Activated T-helper 1 cell treated with anti-CD3 and anti-CD28 coated beads, Interleukin-2, amount 50 U/mL, for 16 hours (primary cell): ENCODE measurements around the gene IFNAR1.
"Not testable (repeated sequence)": the region's sequence is repeated elsewhere in the genome, so short reads cannot be mapped to it uniquely, and the experiment has no call there.

Experiments
- DNase-seq, 2 donors: peaks; one replicate each; pipeline ENCODE4 v3.0.0-alpha.2; 2020; ENCODE audit warnings: low read depth in 1 of 2, low spot score in 1 of 2

The IFNAR1 gene

GRCh38 chr21:33305938-33306337, 18.8 kb upstream of the IFNAR1 start:
- no peak for DNase-seq

DNA sequence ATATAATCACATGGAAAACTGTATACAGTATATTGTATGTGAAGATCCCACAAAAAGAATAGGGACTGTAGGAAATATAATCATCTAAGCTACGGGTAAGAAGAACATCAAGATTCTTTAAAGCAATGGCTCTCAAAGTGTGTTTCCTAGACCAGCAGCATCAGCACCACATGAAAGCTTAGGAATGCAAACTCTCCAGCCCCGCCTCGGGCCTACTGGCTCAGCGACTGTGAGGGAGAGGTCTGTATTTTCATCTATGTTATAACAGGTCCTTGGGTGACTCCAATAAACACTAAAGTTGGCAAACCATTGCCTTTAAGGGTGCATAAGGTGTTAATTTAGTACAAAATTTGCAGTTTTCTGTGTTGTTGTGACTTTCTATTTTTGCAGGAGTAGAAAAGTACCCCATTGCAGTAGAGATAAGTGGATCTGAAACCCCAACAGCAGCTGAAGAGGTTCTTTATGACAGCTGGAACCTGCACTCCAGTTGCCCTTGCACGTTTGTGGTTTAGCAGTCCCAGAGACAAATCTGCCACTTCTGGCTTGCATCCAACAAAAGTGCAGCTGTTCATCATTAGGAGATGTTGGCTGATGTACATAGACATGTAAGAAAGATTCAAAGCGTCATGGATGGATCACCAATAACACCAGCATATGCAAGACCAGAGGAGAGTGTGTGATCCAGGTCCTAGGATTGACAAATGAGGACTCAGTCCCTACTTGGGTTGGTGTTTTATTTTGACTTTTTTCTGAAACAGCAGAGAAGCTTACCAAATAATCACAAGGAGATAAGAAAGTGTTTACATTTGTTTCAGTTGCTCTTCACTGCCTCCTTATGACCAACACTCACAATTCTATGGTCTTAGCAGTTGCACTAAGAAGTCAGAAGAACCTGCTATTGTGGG, 15.9 kb upstream of the IFNAR1 start:
- no peak for DNase-seq

GRCh38 chr21:33309778-33310177, 15.0 kb upstream of the IFNAR1 start:
- DNase-seq: no peak

GRCh38 chr21:33312121-33312520, 12.6 kb upstream of the IFNAR1 start:
- no peak for DNase-seq

GRCh38 chr21:33313183-33313582, 11.6 kb upstream of the IFNAR1 start:
- no peak for DNase-seq

GRCh38 chr21:33313611-33314010, 11.2 kb upstream of the IFNAR1 start:
- DNase-seq: no peak

- DNase-seq: no peak
Observed at GRCh38 chr21:33314111-33314510, 10.7 kb upstream of the IFNAR1 start.

DNA sequence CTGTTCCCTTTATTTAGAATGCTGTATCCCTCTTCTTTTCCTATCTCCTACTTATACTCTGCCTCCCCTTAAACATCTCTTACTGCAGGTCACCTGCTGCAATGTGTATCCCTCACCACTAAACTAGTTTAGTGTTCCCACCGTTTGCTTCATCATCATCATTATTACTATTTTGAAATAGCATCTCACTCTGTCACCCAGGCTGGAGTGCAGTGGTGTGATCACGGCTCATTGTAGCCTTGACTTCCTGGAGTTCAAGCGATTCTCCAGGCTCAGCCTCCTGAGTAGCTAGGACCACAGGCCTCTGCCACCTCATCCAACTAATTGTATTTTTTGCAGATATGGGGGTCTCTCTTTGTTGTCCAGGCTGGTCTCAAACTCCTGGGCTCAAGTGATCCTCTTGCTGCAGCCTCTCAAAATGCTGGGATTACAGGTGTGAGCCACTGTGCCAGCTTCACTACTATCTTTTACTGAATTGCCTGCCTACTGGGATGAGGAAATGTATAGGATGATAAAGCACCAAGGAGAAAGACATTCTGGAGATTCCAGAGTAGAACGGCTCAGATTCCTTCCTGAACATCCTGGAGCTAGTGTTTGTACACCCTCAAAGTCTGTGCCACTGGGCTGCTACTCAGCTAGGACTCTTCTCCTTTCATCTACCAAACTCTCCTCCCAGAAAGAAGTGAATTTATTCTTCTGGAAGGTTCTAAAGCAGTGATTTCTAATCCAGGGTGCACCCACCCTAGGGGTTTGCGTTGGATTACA, 8.6 kb upstream of the IFNAR1 start:
- no peak for DNase-seq

DNA sequence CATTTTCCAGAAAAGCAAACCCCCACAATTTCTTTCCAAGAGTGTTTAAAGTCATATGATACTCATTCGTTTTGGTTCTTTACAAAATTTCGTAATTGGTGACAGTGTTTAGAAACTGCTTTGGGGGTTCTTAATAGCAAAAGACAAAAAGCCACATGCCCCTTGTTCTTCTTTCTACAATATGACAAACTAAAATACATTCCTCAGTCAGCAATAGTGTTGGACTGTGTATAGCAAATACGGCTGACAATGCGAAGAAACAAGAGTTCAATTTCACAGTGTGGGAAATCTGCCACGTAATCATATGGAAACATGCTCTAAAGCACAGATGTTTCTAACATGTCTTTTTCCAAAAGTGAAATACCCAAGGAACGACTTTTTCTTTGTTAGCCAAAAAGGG, 7.6 kb upstream of the IFNAR1 start:
- DNase-seq: no peak

DNA sequence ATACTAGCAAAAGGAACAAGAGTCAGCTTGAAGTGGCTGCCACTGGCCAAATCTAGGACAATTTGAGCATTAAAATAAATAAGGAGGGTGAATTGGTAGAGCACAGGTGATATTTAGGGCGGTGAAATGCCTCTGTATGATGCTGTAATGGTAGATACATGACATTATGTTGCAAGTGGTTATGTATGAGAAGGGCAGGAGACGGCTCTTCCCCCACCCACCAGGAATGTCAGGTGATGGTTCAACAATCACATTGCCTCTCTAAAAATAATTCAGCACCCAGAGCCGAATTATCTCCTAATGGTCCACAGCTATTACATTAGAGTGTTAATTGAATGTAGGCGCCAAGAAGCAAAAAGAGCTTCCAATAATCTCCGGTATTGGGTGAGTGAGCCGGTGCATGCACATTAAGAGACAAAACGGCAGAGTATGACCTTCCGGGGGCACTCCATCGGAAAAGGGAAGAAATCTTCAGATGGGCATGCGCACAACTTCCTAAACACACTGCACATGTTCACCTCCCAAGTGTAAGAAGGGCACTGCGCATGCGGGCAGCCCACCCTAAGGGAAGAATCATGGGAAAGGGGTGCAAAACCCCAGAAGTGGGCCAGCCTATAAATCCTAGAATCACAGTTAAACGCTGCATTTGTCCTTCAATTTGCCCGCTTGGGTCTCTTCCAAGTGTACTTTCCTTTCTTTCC, 6.8 kb upstream of the IFNAR1 start:
- no peak for DNase-seq

GRCh38 chr21:33321005-33321404, 3.8 kb upstream of the IFNAR1 start:
- DNase-seq: not testable (repeated sequence)

GRCh38 chr21:33323610-33324009, 1.2 kb upstream of the IFNAR1 start:
- DNase-seq: not testable (repeated sequence)

GRCh38 chr21:33325222-33326067, 675 bp downstream of the IFNAR1 start:
- DNase-seq: peak; percentile 38 to 53

DNA sequence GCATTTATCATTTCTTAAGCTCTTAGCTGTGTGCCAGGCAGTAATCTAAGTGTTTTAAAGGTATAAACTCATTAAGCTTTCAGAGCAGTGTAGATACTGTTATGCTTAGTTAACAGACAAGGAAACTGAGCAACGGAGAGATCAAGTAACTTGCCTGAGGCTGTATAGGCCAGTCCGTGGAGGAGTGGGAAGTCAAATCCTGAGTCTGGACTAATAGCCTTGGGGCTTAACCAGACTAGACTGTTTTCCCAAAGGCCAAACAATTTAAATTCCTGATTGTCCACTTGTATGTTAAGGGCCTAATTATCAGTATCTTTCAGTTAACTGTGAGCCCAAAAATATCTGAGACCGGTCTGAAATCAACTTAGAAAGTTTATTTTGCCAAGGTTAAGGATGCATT, 2.6 kb downstream of the IFNAR1 start:
- no peak for DNase-seq

DNA sequence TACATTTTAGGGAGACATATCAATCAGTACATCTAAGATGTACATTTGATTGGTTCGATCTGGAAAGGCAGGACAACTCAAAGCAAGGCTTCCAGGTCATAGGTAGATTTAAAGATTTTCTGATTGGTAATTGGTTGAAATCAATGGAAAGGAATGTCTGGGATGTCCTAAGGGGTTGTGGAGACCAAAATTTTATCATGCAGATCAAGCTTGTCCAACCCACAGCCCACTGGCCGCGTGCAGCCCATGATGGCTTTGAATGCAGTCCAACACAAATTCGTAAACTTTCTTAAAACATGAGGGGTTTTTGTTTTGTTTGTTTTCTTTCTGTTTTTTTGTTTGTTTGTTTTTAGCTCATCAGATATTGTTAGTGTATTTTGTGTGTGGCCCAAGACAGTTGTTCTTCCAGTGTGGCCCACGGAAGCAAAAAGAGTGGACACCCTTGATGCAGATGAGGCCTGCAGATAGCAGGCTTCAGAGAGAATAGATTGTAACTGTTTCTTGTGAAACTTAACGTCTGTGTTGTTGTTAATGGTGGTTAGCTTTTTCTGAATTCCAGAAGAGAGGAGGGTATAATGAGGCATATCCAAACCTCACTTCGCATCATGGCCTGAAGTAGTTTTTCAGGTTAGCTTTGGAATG, 3.1 kb downstream of the IFNAR1 start:
- no peak for DNase-seq

DNA sequence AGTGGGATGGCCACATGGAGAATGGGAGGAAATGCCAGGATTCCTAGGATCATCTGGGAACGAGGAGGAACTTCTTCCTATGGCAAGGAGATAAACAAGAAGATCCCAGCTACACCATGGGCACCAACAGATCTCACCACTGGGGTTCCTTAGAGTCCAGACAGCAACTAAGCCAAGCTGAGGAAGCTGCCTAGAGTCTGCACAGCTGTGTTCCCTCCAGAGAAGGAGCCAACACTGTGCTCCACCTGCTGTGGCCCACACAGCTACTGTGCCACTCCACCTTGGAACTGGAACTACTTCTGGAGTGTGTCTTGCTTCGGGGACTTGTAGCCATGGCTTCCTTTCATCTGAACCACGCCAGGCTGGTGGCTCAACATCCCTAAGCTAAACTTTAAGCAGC, 6.0 kb downstream of the IFNAR1 start:
- no peak for DNase-seq

DNA sequence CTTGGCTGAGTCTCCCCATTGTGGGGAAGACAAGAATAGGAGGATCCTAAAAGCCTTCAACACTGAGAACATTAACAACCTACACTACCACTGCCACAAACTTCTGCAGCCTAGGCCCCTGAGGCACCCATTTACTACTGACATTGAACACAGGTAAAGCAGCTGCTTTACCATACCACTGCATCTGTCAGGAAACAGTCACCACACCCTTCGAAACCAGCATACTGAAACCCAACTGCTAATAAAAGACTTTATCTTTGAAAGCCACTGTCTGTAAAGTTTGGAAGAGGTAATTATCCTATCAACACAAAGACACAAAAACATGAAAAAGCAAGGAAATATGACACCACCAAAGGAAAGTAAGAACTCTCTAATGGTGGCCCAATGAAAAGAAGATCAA, 7.4 kb downstream of the IFNAR1 start:
- DNase-seq: no peak

DNA sequence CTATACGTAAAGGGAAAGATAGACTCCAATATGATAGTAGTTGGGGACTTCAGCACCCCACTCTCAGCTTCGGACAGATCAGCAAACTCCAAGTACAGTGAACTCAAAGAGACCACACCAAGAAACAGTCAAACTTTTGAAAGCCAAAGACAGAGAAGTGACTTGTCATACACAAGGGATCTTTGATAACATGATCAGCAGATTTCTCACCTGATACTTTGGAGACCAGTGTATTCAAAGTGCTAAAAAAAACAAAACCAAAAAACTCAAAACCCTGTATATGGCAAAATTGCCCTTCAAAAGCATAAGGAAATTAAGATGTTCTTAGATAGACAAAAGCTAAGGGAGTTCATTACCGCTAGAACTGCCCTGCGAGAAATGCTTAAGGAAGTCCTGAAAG, 9.4 kb downstream of the IFNAR1 start:
- no peak for DNase-seq

- no peak for DNase-seq
Observed at GRCh38 chr21:33334824-33335223, 10.1 kb downstream of the IFNAR1 start.

DNA sequence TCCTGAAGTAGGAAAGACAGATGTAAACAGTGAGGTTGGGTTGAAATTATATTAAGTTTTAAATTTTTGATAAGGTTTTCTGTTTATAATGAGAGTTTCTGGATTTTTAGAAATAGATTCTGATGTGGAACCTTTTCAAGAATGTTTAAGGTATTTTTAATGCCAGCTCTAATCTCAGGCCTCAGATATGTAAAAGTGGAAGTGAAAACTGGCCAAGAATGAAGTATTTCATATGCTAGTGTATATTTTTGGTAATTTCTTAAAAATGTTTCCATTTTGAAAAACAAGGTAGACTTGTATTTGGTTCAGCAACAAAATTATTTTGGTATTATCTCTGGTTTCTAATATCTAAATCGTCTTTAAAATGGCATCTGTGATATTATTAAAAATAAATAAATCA, 14.4 kb downstream of the IFNAR1 start:
- no peak for DNase-seq
